ENCODE data around the gene TRAPPC10.

DNA sequence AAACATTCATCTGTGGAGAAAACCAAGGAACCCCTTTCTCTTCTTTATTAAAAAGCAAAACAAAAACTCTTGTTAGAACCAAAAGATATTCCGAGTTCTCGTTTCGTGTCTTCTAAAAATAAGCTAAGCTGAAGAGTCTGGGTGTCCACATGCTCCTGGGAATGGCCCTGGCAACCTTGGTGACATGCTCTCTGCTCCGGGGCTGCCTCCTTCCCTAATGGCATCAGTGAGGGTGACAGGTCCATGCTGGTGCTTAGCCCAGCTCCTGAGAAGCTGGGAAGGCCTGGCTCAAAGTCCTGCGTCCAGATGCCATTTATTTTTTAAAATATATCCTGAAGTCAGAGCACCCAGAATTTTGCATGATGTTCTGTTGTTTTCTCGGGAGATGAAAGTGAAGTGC, 24.6 kb upstream of the TRAPPC10 start:
- TF ChIP-seq GATA2 (IDR thresholded peaks at IDR 0.05; ENCODE audit: low read depth, low read length) (no peak), GATA3 (IDR thresholded peaks at IDR 0.05; ENCODE audit: low read depth, low read length) (no peak)
